ENCODE results near the gene KCTD2.
A peak's percentile ranks its signal among the peaks of the same experiment; 100 is the strongest.

KCTD2 gene

DNA sequence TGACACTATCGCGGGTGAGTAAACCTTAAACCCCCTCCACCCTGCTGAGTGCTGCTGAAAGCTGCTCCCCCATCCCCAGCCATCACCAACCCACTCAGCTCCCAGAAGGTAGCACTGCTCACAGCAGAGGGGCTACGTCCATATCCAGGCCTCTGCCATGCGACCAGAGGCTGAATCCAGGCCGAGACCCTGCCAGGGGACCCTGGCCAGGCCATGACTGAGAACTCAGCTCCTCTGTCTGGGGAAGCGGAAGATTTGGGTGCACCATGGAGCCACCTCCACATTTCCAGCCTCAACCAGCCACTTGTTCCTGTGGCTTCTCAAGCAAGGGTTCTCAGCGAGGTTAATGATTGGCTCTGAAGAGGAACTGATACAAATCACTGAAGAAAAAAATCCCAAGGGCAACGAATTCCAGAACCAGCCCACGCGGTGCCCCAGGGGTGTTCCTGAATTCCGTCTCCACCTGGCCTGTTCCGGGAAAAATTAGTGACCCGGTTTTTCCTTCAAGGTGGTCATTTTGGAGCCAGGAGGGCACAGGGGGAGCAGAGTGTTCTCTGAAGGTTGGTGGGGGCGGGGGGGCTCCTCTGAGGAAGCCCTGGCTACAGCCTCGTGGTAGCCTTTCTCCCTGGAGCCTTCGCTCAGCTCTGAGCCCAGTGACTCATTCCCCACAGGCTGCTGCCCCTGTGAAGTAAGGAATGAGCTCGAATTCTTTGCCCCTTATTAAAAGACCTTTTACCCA, 31.4 kb downstream of the KCTD2 start:
- DNase-seq = no peak

DNA sequence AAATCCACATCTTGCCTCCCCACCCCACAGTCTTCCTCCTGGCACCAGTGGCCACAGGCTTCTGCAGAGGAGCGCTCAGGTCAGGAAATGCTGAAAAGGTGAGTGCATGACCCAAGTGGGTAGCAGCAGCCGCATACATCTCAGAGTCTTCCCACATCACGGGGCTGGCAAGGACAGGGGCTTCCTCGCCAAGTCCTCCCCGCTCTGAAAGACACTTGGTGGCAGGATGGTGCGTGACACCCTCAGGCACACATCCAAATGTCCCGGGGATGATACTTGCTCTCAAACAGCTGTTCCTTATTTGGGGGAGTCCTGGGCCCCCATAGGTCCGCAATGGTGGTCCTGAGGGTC, 32.0 kb downstream of the KCTD2 start:
- DNase-seq = no peak

DNA sequence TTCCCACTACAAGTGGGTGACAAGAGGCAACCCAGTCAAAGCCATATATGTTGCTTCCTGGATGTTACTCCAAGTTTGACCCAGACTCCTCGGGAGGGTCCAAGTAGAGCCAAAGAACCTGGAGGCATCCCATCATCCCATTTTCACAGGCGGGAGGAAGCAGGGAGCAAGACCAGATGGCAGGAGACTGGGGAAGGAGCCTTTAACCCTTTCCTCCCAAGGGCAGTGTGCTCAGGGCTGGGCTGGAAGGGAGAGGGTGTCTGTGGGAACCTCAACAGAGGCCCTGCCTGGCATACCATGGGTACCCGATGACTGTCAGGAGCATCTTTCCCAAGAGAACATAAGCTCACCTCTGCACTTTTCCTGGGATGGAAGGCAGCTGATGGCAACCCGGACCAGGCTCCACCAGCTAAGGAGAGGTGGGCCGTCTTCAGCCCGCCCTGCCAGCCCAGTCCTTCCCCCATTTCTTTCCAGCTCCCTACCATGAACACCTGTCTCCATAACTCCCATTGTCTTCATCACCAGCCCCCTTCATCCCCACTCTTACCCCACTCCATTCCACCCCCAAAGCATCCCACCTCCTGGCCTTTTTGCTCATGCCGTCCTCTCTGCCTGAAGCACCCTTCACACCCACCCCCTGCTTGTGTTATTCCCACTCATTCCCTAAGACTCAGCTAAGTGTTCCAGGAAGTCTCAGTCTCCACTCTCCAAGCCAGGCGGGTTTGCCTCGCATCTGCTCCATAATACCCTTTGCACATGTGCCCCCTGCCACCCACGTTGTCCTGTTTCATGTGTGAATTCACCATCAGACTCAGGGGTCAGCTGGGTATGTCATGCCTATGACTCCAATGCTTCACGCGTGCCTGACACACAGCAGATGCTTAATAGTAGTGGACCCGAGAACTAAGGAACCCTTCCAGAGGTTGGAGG, 34.9 kb downstream of the KCTD2 start:
- DNase-seq = no peak

DNA sequence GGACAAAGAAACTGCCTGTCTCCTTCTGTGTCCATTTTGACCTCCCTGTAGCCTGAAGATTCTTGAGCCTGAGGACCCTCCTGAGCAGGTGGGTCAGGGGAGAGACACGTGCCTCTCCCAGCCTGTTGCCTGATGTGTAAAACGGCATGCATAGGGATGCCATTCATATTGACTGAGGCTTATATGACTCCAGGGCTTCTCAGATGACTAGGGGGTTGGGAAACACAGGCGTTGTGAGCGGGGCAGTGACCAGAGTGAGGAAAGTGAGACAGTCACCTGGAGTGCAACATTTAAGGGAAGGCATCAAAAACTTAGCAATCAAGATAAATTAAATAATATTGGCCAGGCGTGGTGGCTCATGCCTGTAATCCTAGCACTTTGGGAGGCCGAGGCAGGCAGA, 35.7 kb downstream of the KCTD2 start:
- no peak for DNase-seq

DNA sequence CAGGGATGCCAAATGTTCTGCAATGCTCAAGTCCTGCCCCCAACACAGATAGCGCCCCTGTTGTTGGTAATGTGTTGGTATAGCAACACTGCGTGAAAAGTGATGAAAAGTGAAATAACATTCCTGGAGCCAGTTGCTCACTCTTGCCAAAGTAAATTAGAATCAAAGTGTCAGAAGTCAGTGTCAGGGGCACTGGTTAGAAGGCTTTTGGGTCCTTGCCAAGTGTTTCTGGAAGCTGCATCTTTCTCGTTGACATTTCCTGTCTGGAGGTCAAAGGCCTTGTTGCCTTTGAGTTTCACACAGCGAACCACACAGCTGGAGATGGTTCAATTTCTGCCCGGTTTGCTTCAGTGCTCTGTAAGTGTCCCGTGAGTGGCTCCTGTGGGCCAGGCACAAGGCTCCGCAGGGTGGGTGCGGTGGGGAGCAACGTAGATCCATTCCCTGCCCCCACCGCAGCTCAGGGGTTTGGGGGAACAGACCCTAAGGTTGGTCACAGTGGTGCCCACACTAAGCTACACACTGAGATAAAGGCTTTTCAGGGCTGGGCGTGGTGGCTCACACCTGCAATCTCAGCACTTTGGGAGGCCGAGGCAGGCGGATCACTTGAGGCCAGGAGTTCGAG, 37.1 kb downstream of the KCTD2 start:
- no peak for DNase-seq

DNA sequence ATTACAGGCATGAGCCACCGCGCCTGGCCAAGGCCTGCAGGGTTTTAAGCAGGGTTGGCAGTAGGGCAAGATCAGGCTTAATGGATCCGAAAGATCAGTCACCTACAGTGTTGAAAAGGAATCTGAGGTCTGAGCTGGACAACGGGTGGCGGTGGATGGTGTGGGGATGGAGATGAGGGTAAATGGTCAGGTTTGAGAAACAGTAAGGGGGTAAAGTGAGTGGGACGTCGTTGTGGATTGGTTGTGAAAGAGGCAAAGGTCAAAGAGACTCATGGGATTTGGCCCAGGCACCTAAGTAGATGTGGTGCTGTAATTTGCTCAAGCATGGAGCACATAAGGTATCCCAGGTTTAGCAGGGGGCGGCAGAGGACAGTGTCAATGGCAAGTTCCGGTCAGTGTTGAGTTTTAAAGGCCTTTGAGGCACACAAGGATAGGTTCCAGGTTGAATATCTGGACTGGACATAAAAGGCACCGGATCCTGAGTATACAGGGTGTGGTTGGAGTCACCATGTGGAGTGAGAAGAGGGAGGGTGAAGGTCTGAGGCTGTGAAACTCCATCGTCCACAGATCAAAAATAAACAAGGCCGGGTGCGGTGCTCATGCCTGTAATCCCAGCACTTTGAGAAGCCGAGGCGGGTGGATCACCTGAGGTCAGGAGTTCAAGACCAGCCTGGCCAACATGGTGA, 39.6 kb downstream of the KCTD2 start:
- no peak for DNase-seq

DNA sequence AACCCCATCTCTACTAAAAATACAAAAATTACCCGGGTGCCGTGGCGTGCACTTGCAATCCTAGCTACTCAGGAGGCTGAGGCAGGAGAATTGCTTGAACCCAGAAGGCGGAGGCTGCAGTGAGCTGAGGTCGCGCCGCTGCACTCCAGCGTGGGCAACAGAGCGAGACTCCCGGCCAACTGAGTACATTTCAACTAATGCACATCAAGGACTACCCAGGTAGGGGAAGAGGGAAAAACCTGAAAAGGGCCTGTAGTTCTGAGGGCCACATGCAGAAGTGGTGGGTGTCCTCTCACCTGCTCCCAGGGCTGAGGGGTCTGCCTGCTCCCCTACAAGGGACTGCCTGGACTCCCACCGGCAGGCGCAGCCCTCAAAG, 40.1 kb downstream of the KCTD2 start:
- DNase-seq = no peak

DNA sequence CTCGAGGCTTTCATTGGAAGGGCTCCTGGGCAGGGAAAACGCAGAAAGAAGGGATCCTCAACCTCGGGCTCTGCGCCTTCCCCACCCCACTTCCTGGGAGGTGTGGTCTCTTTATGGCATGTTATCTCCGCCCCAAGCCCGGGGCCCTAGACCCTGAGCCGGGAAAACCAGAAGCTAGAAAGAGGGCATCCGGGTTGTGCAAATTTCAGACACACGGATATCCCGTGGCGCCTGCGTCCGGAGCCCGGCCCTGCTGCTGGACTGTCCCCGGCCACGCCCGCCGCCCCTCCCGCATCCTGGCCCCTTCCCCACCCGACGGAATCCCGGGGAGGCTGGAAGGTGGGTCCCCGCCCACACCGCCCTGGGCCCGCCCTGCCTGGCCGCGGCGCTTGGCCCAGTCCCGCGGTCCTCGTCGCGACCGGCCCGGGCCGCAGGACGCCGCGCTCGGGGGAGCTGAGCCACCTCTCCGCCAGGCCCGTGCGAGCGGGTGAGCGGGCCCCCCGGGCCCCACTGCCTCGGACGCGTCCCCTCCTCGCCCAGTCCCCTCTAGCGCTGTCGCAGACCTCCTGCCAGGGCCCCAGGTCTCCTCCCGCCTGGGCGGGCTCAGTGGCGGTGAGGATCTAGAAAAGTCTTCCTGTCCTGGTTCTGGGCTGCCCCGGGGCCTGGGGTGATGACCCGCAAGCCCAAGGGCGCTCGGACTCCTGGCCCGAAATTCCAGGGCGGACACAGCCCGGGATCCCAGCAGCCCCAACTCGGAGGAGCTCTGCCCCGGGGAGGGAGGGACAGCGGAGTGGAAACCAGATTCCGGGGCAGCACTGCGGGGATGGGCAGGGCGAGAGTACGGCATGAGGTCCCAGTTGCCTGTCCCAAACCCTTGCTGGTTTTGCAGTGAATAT, 40.8 kb downstream of the KCTD2 start, which contains the start of gene SLC16A5:
SLC16A5 (plus strand) TSS at position 397 of the 896 bp plus-strand sequence. CDS start 5,683 bp downstream, outside the sequence.
- DNase-seq = peak; percentile 68

DNA sequence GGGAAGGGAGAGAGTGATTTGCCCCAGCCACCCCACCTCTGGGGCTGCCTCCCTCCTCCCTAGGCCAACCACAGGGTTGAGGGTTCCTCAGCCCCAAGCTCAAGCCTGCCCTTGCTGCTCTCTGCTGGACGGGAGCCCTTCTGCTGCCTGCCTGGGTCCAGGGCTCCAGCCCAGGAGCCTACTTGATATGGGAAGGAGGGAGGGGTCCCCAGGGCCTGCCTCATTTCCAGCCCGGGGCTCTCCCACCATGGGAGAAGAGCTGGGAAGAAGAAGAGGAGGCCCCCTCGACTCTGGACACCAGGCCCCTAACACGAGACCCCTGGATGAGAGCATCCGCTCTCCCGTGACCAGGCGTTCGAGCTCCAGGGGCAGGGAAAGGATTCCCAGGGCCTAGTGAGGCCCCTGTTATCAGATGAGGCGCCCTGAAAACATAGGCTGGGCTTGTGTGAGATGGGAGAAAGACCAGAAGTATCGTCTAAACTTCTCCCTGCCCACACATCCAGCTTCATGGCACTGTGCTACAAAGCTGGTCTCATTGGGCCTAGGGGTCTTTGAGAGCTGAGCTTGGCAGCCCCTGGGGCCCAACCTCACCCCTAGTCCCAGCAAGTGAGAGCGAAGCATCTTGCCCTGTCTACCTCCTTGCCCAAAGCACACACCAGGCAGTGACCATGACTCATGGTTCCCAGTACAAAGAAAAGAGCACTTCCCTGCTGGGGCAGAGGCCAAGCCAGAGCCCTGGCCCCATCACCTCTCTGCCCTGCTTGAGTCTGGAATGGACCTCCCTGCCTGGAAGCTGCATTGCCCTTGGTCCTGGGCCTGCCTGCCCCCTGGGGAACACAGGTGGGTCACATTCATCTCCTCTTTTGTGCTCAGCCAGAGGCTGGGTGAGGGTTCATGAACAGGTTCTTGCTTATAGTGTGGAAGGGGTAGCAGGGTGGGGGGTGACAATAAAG, 41.7 kb downstream of the KCTD2 start:
- DNase-seq = no peak

DNA sequence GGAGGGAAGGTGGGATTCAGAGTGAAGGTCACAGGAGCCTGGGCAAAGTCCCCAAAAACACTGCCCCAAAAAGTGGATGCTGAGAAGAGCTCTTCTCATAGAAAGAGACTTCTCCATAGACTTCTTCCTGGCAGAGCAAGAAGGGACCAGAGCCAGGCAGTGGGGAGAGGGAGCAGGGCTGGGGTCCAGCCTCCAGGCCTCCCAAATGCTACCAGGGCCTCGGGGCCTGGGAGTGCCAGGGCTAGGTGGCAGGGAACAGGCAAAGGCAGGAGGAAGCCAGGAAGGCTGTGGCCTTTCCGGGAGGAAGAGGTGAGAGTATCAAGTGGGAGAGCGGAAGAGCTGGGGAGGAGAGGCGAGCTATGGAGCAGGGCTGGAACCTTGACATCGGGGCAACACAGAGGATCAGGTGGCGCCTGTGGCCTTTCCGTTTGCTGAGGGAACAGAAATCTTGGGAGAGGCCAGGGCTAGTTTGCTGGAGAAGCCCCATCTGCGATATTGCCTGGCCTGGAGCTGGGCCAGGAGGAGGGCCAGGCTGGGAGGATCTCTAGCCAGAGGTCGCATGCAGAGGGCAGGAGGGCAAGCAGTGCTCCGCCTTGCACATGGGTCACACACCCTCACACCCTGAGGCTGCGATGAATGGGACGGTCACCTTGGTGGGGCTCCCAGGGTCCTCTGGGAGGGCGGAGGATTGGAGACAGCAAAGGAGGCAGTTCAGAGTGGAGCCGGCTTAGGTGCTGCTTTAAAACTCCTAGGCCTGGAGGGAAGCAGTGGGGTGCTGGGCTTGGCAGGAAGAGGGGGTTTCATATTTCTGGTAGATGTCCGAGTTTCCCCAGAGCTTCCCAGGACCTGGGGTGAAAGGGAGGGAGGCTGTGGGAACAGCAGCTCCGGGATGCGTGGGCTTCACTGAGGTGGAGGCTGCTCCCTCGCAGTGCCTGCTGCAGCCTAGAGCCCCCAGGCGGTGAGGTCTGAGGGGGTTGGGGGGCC, 44.1 kb downstream of the KCTD2 start:
- DNase-seq = no peak

DNA sequence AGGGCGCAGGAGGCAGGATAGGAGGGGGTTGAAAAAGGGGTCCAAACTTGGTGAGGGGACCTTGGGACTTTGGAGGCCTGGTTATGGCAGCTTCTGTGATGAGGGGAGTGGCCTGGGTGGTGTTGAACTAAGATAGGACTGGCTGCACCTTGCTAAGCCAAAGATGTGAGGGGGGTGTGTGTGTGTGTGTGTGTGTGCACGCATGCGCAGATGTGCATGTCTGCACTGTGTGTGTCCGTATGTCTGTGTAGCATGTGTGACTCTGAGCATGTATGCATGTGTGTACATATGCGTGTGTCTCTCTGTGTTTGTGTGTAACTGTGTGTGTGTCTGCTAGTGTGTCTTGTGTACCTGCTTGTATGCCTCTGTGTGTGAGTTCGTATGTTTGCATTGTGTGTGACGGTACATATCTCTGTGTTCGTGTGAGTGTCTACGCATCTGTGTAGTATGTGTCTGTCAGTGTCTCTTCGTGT, 44.9 kb downstream of the KCTD2 start:
- no peak for DNase-seq

DNA sequence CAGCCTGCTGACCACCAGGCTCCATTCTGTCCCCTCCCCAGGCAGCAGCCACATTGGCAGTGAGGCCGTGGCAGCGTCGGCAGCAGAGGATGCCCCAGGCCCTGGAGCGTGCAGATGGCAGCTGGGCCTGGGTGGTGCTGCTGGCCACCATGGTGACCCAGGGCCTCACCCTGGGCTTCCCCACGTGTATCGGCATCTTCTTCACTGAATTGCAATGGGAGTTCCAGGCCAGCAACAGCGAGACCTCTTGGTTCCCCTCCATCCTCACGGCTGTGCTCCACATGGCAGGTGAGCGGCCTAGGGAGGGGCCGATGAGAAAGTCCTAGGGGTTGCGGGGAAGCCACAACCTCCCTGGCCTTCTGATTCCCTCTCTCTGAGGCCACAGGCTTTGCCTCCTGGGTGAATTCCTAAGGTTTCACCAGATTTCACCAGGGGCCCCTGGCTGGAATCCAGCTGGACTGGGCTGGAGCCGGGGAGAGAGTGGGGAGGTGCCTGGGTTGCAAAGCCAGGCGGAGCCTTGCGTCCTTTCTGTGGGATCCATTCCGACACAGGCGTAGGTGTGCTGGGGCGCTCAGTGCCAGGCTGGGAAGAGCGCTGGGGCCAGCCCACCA, 46.6 kb downstream of the KCTD2 start:
- DNase-seq = no peak

DNA sequence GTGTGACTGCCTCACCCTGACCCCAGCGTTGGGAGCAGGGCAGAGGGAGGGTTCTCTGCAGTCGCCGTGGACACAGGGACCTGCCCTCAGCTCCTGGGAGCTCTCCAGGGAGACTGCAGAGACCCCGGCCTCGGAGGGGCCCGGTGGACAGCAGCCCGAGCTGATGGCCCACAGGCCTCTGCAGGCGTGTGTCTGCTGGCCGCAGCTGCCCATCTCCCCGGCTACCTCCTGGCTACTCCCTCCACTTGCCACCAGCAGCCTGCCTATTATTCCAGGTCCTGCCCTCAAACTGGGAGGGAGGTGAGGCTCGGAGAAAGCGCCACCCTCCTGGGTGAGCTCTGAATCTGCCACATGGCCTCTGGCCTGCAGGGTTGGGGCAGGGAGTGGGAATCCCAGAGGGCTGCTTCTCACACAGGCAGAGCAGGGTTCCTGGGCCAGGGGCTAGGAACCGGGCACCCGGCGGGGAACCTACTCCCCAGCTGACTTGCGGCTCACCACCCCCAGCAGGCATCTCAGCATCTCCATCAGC, 47.9 kb downstream of the KCTD2 start:
- no peak for DNase-seq

DNA sequence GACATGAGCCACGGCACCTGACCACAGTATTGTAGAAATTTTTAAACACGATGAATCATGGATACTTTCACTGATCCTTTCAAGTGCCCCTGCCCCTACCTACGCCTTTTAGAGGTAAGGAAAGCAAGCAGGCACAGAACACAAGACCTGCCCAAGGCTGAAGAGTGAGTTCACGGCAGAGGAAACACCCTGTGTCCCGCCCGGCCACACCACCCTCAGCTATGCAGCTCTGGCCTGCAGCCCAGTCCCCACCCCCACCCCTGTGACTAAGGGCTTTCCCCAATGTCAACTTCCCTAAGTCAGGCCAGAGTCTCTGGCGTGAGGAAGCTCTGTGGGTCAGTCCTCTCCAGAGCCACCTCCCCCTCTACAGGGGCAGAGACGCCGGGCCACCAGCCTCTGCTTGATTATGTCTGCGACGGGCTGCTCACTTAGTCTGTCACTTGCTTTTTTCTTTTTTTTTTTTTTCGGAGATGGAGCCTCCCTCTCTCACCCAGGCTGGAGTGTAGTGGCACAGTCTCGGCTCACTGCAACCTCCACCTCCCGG, 49.1 kb downstream of the KCTD2 start:
- no peak for DNase-seq

DNA sequence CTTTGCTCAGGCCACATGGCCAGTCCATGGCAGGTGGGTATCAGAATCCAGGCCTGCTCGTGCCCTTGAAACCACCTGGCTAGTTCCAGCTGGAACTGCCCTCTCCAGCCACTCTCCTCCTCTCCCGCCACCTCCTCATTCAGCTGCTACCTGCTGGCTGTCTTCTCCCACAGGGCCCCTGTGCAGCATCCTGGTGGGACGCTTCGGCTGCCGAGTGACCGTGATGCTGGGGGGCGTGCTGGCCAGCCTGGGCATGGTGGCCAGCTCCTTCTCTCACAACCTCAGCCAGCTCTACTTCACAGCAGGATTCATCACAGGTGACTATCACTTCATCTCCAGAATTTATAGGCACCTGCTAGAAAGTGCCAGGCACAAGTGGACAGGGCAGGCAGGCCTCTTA, 50.8 kb downstream of the KCTD2 start:
- DNase-seq = no peak

DNA sequence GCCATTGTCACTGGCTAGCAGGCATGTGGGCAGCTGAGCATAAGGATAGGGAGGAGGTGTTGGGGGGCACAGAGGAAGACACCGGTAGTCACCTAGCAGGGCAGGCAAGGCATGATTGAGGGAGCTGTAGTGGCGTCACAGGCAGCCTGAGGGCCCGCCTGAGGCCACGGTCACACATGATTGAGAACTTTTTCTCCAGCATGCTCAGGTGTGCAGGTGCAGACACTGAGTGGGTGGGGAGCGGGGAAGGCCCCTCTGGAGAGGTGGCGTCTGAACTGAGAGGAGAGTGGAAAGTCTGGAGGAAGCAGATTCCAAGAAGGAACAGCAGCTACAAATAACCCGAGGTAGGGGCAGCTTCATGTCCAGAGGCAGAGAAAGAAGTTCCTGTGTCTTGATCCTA, 51.8 kb downstream of the KCTD2 start:
- no peak for DNase-seq

DNA sequence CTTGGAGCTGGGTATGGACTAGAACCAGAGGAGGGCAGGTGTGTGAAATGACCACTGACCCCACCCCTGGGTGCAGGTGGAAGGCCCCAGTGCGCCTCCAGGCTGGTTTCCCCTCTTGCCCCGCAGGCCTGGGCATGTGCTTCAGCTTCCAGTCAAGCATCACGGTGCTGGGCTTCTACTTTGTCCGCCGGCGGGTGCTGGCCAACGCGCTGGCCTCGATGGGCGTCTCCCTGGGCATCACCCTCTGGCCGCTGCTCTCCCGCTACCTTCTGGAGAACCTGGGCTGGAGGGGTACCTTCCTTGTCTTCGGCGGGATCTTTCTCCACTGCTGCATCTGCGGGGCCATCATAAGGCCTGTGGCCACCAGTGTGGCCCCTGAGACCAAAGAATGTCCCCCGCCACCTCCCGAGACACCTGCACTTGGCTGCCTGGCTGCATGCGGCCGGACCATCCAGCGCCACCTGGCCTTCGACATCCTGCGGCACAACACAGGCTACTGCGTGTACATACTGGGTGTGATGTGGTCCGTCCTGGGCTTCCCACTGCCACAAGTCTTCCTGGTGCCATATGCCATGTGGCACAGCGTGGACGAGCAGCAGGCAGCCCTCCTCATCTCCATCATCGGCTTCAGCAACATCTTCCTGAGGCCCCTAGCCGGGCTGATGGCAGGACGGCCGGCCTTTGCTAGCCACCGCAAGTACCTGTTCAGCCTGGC, 53.0 kb downstream of the KCTD2 start:
- no peak for DNase-seq

DNA sequence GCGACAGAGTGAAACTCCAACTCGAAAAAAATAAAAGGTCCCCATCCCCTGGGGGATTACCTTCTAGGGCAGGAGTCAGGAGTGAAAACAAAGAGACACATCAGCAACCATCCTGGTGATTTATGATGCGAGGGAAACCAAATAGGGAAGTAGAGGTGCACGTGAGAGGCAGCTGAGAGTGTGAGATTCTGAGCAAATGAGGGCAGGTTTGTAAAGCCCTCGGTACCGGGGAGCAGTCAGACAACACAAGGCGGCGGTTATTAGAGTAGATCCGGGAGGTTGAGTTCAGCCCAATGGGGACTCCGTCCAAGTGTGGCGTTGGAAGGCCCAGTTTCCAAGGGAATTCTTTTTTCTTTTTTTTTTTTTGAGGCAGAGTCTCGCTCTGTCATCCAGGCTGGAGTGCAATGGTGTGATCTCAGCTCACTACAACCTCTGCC, 55.4 kb downstream of the KCTD2 start:
- no peak for DNase-seq

Data from retina (tissue), 1 donor.